HepG2 (cell line): ENCODE results near the gene NRL. TPM values are rescaled to one million over a fixed set of nuclear protein-coding genes. Genes with fewer than 3 reads are reported as not detected.

Experiments
- AKAP8 ChIP-seq: sonication (generic); formaldehyde crosslinking; IDR thresholded peaks from 2 replicates; pipeline ENCODE4 v1.5.1; 2020; ENCODE audit warnings: mild to moderate bottlenecking, missing genetic modification reagents
- E2F2 ChIP-seq: sonication (generic); formaldehyde crosslinking; IDR thresholded peaks from 2 replicates; pipeline ENCODE4 v1.4.0; 2020; ENCODE audit warnings: missing genetic modification reagents, borderline replicate concordance
- ETV5 ChIP-seq: IDR thresholded peaks from 2 replicates; pipeline ENCODE4 v1.6.1; 2018; ENCODE audit warnings: missing biosample characterization, missing genetic modification reagents, inconsistent platforms, borderline replicate concordance
- FOSL2 ChIP-seq: sonication (generic); formaldehyde crosslinking; IDR thresholded peaks from 2 replicates; pipeline ENCODE4 v1.4.0; 2020; ENCODE audit warnings: missing genetic modification reagents
- GFI1 ChIP-seq: sonication (generic); formaldehyde crosslinking; IDR thresholded peaks from 2 replicates; pipeline ENCODE4 v1.5.0; 2020; ENCODE audit warnings: missing genetic modification reagents, mild to moderate bottlenecking, borderline replicate concordance
- HBP1 ChIP-seq: IDR thresholded peaks from 2 replicates; pipeline ENCODE4 v1.6.1; 2016; ENCODE audit warnings: low read depth, control low read depth
- IRF9 ChIP-seq: sonication (generic); formaldehyde crosslinking; IDR thresholded peaks from 2 replicates; pipeline ENCODE4 v1.8.0; 2022; ENCODE audit warnings: missing genetic modification reagents, mild to moderate bottlenecking, borderline replicate concordance
- NFIB ChIP-seq: sonication (generic); formaldehyde crosslinking; IDR thresholded peaks from 2 replicates; pipeline ENCODE4 v1.9.0; 2021; ENCODE audit warnings: missing genetic modification reagents, mild to moderate bottlenecking, borderline replicate concordance
- PAX8 ChIP-seq: sonication (generic); formaldehyde crosslinking; IDR thresholded peaks from 2 replicates; pipeline ENCODE4 v1.8.0; 2022; ENCODE audit warnings: mild to moderate bottlenecking, missing genetic modification reagents, borderline replicate concordance
- POLR2A ChIP-seq, 2 experiments: IDR thresholded peaks; 2 replicates each; pipeline ENCODE4 v1.6.1; 2011; ENCODE audit warnings: low read depth in 2 of 2, low read length in 2 of 2, mild to moderate bottlenecking in 1 of 2, moderate library complexity in 1 of 2; ENCODE audit not compliant: insufficient read depth in 1 of 2
- SMAD3 ChIP-seq: sonication (generic); formaldehyde crosslinking; IDR thresholded peaks from 2 replicates; pipeline ENCODE4 v1.4.0; 2020; ENCODE audit warnings: missing genetic modification reagents
- SRSF1 ChIP-seq: fragments of 200-400 bp; formaldehyde crosslinking; optimal IDR thresholded peaks from 2 replicates; pipeline ENCODE3; 2017; ENCODE audit warnings: mild to moderate bottlenecking, low read depth, low read length, moderate library complexity
- TRIM24 ChIP-seq: sonication (generic); formaldehyde crosslinking; IDR thresholded peaks from 2 replicates; pipeline ENCODE4 v1.8.0; 2022; ENCODE audit warnings: mild to moderate bottlenecking, missing genetic modification reagents
- ZFX ChIP-seq: sonication (generic); formaldehyde crosslinking; IDR thresholded peaks from 2 replicates; pipeline ENCODE4 v1.4.0; 2020; ENCODE audit warnings: mild to moderate bottlenecking, low read depth, missing genetic modification reagents, moderate library complexity
- ZNF18 ChIP-seq: sonication (generic); formaldehyde crosslinking; IDR thresholded peaks from 2 replicates; pipeline ENCODE4 v1.8.0; 2022; ENCODE audit warnings: mild to moderate bottlenecking, missing genetic modification reagents; ENCODE audit not compliant: insufficient replicate concordance
- ZNF326 ChIP-seq: sonication (generic); formaldehyde crosslinking; IDR thresholded peaks from 2 replicates; pipeline ENCODE4 v1.4.0; 2020; ENCODE audit warnings: missing genetic modification reagents, borderline replicate concordance
- ZNF558 ChIP-seq: sonication (generic); formaldehyde crosslinking; IDR thresholded peaks from 2 replicates; pipeline ENCODE4 v1.9.0; 2022; ENCODE audit warnings: mild to moderate bottlenecking, missing genetic modification reagents, borderline replicate concordance
- ZNF580 ChIP-seq: IDR thresholded peaks from 2 replicates; pipeline ENCODE4 v1.6.1; 2016; ENCODE audit warnings: low read depth, borderline replicate concordance
- ZNF615 ChIP-seq: sonication (generic); formaldehyde crosslinking; IDR thresholded peaks from 2 replicates; pipeline ENCODE4 v1.5.0; 2020; ENCODE audit warnings: mild to moderate bottlenecking, missing genetic modification reagents, borderline replicate concordance
- polyA plus RNA-seq, 8 experiments: library from polyadenylated mRNA; depleted of rRNA in 3 of 8; stranded (reverse) in 7 of 8; unstranded in 1 of 8; fragments of >200 nt; fragmentation: Illumina TruSeq in 4 of 8; extraction: Trizol in 4 of 8; gene quantifications; 2 replicates each; pipeline versions ENCODE4 v1.2.1 to v1.2.3, GENCODE V29; 2011 to 2016; ENCODE audit warnings: low read depth in 4 of 8, missing spikeins in 1 of 8, mixed read lengths in 1 of 8; ENCODE audit not compliant: insufficient read depth in 1 of 8
- total RNA-seq, 5 experiments: library from RNA; depleted of rRNA; stranded (reverse); fragments of >200 nt; fragmentation: Illumina TruSeq; extraction: Trizol; gene quantifications; 2 replicates each; pipeline ENCODE4 v1.2.3, GENCODE V29; 2016; ENCODE audit warnings: low read depth in 1 of 5

Gene NRL
- total and polyA plus RNA-seq, 2 of the 13 experiments (the other 11 are each of a cell fraction or from before 2014, with no cell fraction given), result 2.5 to 4.7 TPM

GRCh38 chr14:24141097-24141880, 26.5 kb upstream of the NRL start, which contains the start of gene EMC9 (continued):
- TF ChIP-seq ZNF558 (CRISPR knock-in tag), result no peak
- TF ChIP-seq E2F2 (CRISPR knock-in tag), result peak; percentile 97; the same call in 1 of the 2 replicates
- peak; percentile 96; the same call in 1 of the 2 replicates for TF ChIP-seq IRF9 (CRISPR knock-in tag)
- TF ChIP-seq ZFX, result peak; percentile 100
- TF ChIP-seq SMAD3, result no peak; the same call in 1 of the 2 replicates
- no peak for TF ChIP-seq GFI1 (CRISPR knock-in tag)
- peak; percentile 93 for TF ChIP-seq AKAP8 (CRISPR knock-in tag)
- no peak for TF ChIP-seq ZNF326 (CRISPR knock-in tag)
- TF ChIP-seq ETV5 (CRISPR knock-in tag), result peak; percentile 79
- no peak for TF ChIP-seq NFIB
- no peak for TF ChIP-seq ZNF615 (CRISPR knock-in tag)
- TF ChIP-seq FOSL2, result peak; percentile 24; the same call in 1 of the 2 replicates
- peak; percentile 75 for TF ChIP-seq SRSF1
- TF ChIP-seq PAX8 (CRISPR knock-in tag), result peak; percentile 95; the same call in 1 of the 2 replicates
- TF ChIP-seq ZNF580, result peak; percentile 84
- no peak; the same call in none of the 2 replicates for TF ChIP-seq HBP1 (CRISPR knock-in tag)
- TF ChIP-seq TRIM24, result no peak
- TF ChIP-seq POLR2A (IDR thresholded peaks at IDR 0.05; ENCODE audit: insufficient read depth in 1 of 2, low read depth in 2 of 2, low read length in 2 of 2), result peak in 1 of 2 experiments; percentile 88; a peak in 2 of 4 replicates
- no peak for TF ChIP-seq ZNF18 (CRISPR knock-in tag)
